NCI-H82 treated with DMSO at 0.1 percent for 48 hours (cell line): ENCODE measurements around the gene CCSER1.
"Not testable (repeated sequence)": the region's sequence is repeated elsewhere in the genome, so short reads cannot be mapped to it uniquely, and the experiment has no call there.

ENCODE experiments used
- DNase-seq: peaks from one replicate; lab custom pipeline; 2025; ENCODE audit not compliant: unreplicated experiment; lab: John Stamatoyannopoulos, UW

CCSER1 gene

DNA sequence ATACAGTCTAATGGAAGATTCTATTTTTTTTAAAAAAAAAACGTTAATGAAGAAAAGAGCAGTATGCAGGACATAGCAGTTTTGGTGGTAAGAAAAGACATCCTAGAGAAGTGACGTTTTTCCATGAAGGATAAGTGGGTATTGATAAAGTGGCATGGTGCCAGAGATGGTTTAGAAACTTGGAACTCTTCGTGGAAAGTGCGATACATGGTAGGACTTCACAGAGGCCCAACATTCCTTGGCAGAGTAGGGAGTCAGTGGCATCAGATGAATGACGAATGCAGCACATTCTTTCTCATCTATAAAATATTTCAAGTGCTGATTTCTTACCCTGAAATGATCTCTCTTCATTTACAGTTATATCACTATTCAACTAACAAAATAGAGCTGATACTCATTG is 298.7 kb downstream of the CCSER1 start:
- DNase-seq: no peak

DNA sequence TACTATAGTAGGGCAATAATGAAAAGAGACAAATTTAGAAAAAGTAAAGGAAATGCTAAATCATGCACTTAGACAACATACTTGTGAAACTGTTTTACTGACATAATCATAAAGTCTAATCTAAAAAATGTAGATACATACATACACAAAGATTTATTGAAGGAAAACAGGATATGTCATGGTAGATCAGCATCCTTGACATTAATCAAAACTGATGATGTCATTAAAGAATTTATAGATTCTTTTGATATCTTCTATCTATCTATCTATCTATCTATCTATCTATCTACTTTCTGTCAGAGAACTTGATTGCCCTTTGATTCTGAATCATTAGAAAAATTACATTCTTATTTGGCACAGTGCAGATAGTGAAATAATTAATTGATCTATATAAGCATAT is 311.3 kb downstream of the CCSER1 start:
- DNase-seq: no peak

DNA sequence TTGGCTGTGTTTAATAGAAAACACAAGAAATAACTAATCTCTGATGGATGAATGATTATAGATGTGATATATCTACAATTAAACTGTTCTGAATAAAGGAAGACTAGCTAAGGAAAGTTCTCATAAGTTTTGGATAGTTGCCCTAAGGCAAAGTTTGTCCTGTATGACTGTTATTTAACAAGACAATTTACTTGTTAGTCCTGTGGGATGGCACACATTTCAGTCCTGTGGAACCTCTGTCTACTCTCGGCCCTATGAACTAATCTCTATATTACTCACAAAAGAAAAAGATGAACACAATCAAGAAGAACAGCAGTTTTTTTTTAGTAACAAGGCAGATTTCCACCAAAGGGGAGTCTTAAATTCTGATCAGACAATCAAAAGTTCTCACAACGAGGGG is 314.6 kb downstream of the CCSER1 start:
- no peak for DNase-seq

DNA sequence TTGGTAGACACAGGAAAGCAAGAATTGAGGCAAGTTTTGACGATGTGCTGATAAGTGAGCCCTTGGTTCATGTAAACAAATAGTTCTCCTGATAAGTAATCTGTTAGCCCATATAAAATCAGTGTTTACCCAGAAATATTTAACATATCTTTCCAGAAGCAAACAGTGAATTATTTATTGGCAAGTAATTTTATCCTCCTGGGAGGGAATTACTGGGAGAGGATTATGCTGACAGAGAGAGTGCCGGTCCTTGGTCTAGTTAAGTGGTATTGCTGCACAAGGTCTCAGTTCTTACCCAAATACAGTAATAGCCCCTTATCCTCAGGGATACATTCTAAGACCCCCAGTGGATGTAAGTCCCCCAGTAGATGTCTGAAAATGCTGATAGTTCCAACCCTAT is 315.4 kb downstream of the CCSER1 start:
- no peak for DNase-seq

DNA sequence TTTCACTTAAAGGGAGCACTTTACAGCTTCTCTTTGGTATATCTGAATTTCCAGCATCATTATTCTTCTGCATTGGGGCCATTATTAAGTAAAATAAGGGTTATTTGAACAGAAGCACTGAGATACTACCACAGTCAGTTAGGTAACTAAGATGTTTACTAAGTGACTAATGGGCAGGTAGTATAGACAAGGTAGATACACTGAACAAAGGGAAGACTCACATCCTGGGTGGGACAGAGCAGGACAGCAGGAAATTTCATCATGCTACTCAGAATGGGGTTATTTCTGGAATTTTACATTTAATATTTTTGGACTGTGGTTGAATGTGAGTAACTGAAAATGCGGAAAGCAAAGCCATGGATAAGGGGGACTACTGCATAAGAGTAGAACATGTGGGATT is 316.0 kb downstream of the CCSER1 start:
- DNase-seq: no peak

DNA sequence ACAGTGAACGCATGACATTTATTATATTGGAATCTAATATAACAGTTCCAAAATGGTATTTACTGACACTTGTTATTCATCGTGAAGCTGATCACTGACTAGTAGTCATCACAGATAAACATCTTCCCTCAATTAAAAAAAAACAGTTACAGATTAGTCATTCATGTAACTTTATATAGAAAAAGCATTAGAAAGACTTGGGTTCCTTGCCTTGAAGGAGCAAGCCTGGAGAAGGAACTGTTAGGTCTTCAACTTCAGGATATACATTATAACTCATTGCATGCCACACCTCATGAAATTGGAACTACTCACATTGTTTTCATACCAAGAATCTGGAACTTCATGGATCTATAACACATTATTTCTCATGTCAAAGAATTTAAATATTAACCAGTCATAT is 317.7 kb downstream of the CCSER1 start:
- no peak for DNase-seq

DNA sequence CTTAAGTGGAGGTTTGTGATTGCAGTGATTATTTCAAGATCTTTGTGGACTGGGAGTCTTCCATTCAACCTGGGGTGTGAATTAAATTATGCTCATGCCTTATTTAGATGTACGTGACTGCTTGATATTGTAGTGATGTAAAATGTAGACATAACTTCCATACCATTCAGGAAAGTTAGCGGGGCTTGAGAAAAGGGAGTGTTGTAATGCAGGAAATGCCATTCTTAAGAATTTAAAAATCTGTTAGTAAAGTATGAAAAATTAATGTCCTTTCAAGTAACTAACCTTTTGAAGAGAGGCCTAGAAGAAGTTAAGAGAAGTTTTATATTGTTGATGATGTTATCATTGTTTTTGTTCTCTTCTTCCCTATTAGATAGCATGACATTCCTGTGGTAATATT is 318.2 kb downstream of the CCSER1 start:
- no peak for DNase-seq

DNA sequence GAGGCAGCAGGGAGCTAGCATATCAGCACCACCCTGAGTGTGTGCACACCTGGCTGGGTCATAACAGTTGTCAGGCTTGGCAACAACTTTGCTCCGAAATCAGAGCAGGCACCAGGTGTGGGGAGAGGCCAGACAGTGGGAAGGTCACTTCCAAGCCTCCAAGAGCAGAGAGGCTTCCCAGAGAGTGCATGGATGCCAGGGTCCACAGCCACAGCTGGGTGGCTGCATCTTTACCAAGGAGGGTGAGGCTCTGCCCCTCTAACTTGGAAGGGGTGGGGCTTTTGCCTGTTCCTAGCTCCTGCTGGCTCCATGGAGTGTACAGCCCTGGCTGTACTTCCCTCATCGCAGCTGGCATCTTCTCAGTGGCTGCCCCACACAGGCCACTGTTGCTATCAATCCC is 322.4 kb downstream of the CCSER1 start:
- DNase-seq: no peak

DNA sequence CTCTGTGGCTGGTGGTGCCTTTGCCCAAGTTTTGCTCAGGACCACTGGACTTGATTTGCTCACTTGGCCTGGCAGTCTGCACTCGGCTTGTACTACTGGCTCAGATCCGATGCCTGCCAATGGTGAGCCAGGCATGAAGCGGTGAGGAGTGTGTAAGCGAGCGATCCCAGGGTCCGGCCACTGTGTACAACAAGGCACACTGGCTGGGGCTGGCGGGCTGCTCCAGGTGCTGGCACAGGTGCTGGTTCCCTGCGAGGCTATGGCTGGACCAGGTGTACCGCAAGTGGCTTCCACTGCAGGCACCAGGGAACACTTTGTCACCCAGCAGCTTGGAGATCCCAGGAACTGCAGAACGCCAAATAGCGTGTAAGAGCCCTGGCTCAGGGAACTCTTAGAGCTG is 329.7 kb downstream of the CCSER1 start:
- no peak for DNase-seq

DNA sequence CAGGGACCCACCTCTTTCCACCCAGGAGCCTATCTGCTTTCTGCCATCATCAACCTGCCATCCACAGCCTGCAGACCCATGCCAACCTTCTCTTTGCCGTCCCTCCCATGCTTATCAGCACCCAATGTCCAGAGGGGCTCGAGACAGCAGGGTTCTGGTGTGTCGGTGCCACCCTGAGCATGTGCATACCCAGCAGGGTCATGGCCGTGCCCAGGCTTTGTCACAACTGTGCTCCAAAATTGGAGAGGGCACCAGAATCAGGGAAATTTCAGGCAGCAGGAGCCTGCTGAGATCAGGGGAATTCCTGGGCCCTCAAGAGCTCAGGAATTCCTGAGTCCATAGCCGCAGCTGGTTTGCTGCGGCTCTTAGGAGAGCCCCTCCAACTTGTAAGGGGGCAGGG is 330.6 kb downstream of the CCSER1 start:
- DNase-seq: no peak

DNA sequence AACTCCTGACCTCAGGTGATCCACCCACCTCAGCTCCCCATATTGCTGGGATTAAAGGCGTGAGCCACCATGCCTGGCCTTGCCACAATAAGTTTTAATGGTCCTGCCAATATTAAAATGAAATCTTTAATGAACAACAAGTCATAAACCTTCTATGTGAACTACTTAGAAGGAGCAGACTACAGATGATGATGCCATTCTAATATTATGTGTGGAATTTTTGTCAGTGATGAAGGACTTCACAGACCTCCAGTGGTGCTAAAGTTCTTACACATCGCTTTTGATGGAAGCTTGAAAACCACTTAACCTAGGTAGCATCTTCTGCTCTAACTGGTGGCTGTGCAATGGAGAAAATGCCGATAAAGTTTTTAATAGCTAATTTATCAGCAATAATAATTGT is 331.4 kb downstream of the CCSER1 start:
- DNase-seq: no peak

DNA sequence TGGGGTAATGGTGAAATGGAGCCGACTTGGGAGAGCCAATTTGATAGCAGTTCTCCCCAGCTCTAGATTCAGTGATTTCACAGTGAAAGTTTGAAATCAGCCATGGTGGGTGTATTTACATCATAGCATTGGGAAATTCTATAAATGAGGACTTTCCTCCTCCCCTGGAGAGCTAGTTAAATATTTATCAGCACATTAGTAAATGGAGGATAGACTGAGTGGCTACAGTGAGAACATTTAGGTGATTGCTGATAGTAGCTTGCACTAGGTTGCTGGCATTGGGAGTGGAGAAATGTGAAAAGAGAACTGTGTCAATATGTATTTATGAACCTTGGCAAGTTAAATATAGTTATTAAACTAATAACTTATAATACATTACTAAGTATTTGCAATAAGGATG is 347.3 kb downstream of the CCSER1 start:
- no peak for DNase-seq

DNA sequence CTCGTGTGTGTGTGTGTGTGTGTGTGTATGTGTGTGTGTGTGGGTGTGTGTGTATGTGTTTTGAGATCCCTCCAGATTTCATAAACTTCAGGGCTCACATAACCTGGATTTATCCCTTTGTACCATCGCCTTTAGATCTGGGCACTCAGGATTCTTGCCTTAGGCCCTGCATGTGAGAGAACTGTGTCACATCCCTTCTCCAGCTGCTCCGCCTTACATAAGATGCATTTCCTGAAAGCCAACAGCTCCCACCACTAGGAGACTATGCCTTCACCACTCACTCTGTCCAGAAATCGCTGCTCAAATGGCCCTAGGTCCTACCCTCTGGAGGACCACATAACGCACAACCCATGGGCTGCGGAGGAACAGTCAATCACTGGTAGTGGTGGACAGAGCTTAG is 348.8 kb downstream of the CCSER1 start:
- DNase-seq: no peak

DNA sequence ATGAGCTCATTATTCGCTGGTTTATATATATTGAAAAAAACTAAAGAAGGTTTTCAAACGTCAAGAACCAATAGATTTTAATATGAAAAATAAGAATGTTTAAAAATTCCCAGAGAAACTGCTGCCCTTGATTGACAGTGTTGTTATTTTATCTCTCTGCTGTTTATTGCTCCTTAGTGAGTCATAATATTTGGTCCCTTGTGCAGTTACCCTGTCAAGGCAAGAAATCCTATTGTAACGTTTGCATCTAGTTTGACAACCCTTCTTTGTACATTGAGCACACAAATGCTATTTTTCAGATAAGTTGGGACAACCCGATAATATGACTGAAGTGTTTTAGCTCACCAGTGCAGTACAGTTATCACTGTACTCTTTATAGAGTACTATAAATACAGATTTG is 349.4 kb downstream of the CCSER1 start:
- no peak for DNase-seq

DNA sequence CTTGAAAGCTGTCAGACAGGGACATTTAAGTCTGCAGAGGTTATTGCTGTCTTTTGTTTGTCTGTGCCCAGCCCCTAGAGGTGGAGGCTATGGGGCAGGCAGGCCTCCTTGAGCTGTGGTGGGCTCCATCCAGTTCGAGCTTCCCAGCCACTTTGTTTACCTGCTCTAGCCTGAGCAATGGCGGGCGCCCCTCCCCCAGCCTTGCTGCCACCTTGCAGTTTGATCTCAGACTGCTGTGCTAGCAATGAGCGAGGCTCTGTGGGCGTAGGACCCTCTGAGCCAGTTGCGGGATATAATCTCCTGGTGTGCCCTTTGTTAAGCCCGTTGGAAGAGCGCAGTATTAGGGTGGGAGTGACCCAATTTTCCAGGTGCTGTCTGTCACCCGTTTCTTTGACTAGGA is 357.7 kb downstream of the CCSER1 start:
- DNase-seq: not testable (repeated sequence)

DNA sequence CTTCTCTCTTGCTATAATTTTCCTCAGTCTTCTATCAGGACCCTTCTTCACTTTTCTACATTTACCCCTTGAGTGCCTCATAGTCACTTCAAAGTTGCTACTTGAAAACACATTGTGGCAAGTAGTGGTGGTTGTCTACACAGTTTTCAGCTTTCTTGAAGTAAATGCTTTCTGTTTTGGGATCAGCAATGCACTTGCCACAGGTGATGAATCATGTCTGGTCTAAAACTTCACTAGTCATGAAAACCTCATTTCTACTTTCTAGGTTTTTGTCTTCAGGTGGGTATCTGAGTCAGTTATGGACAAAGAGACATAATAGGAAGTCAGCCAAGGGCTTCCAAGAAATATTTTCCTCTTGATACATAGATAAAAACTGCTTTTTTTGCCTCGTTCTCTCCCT is 359.2 kb downstream of the CCSER1 start:
- DNase-seq: no peak

DNA sequence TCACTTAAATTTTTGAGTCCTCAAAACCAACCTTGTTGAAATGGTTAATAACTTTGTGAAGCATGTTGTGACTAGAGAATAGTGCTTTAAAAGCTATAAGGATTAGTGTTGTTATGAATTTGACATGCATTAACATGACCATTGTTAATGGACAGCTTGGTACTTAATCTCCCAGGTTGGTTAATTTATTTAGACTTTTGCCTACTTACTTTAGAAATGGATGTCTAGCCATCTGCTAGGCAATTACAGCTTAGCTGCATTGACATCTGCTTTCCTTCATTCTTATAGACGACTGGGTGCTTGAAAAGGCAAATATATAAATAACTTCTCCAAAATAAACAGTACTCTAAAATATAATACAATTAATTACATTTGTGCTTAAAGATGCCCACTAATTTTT is 368.0 kb downstream of the CCSER1 start:
- DNase-seq: peak; percentile 87

DNA sequence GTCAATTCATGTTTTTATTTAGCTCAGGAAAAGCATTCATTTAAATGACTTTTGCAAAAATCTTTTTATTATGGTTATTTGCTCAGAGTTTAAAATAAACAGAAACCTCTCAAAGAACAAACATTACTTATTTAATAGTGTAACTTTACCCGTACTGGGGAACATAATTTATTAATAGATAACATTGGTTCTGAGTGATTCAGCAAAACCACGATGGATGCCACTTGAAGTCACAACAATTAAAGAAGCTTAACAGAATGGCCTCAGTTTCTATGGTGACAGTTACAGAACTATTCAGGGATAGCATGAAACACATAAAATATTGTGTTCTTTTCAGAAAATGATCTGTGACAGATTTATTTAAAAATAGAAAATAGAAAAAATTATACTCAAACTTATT is 368.7 kb downstream of the CCSER1 start:
- DNase-seq: no peak

DNA sequence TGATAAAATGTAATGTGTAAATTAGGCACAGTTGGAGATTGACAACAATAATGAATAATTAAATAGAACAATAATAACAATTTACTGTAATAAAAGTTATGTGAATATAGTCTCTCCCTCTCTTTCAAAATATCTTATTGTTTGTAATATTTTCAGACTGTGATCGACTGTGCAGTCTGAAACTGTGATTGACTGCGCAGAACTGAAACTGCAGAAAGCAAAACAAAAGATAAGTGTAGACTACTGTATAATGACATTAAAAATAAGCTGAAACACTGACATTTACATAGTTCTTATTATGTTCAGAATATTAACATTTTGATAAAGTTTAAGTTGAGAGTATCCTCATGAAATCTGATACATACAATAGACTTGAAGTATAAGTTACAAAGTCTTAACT is 371.0 kb downstream of the CCSER1 start:
- no peak for DNase-seq

DNA sequence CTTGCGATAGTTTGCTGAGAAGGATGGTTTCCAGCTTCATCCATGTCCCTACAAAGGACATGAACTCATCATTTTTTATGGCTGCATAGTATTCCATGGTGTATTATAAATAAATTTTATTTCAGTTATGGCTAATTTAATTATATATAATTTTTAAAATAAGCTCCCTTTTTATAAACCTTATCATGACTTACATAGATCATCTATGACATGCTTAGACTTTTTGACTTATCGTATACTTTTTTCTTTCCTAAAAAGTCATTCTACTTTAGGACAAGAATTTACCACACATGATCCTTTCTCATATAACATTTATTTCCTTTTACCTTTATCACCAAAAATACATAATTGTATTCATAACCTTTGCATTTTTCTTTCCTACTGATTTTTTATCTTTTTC is 376.5 kb downstream of the CCSER1 start:
- no peak for DNase-seq

DNA sequence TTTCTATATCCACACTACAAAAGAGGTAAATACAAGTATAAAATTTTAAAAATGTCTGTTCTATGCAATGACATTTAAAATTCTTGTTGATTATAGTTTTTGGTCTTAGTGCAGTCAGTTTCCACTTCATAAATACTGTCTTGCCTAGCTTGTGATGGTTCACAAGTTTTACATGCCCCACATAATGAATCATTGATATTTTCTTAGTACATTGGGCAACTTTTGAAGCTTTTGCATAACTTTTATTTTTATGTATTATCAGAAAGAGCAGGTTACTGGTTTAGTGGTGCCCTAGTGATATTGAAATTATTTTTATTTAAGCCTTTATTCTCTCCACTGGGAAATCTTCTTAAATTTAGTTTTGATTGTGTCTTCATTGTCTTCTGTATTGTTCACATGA is 388.0 kb downstream of the CCSER1 start:
- no peak for DNase-seq

DNA sequence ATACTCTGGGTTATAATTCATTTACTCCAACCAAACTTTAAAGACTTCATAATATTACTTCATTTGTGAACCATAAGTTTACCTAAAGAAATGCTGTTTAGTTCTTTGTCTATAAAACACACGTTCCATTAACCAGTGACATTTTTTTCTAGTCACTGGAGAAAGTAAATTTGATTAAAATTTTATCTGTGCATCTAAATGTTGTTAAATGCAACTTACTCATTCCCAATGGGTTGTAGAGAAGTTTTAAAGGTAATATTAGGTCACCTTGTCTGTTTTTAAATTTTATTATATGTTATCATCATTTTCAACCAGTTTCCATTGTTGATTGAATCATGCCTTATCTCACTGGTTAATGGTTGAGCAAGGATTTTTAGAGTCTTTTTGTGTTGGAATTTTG is 401.4 kb downstream of the CCSER1 start:
- no peak for DNase-seq

DNA sequence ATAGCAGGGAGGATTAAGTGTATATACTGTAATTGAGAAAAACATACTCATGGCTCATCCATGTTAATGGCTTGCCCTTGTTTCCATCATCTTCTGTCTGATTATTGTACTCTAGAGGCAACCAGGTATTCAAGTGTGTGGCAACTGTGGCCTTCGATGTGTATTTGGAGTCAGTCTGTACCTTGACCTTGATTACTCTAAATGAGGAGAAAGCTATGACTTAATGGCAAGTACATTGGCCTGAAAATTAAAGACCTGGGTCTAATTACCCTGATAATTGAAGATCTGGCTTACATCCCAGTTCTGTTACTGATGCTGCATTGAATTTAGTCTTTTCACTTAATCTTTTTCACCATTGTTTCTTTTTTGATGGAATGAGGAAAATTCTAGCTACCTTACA is 409.2 kb downstream of the CCSER1 start:
- peak; percentile 51 for DNase-seq

DNA sequence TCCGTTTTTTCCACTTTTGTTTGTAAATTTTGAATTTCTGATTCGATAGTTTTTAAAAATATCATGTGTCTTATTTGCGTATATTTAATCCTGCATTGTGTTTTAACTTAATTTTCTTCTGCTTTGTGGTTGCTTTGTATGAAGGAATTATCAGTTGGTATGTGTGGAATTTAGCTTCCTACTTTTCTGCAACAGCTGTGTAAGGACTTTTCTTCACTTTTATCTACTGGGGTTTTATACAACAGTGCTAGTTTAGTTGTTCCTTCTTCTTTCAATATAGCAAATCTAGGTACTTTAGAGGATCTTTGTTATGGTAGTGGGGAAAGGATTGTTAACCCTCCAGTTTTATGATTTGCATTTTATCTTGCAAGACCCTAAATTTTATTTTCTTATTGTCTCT is 410.3 kb downstream of the CCSER1 start:
- DNase-seq: no peak
